ENCODE data around the gene PIK3C2G.

- TF ChIP-seq POLR2AphosphoS5 (IDR thresholded peaks at IDR 0.05; ENCODE audit: low read depth, low read length) (no peak), TAF1 (IDR thresholded peaks at IDR 0.05; ENCODE audit: low read depth, low read length) (no peak), SPI1 (IDR thresholded peaks at IDR 0.05; ENCODE audit: low read depth, low read length) (no peak), POLR2A (IDR thresholded peaks at IDR 0.05; ENCODE audit: low read depth, low read length) (no peak), PAX5 (IDR thresholded peaks at IDR 0.05; ENCODE audit: insufficient read depth, low read length, severe bottlenecking) (no peak), POU2F2 (IDR thresholded peaks at IDR 0.05; ENCODE audit: low read depth, low read length) (no peak)
These were observed 61.8 kb downstream of the PIK3C2G start for GRCh38 chr12:18323159-18323558.

All from GM12891 (cell line).